Fibroblast of mammary gland (primary cell): Measurements from ENCODE around the gene LASP1.
A peak's percentile ranks its signal among the peaks of the same experiment; 100 is the strongest.

ENCODE experiments used
- DNase-seq: peaks from one replicate; pipeline ENCODE4 v3.0.0-alpha.2; 2010; ENCODE audit warnings: low read depth
- H3K4me3 ChIP-seq: 2 replicates; pipeline ENCODE4 v1.5.1; 2011; ENCODE audit warnings: low read depth, mild to moderate bottlenecking, low read length, moderate library complexity; ENCODE audit not compliant: control insufficient read depth
- CTCF ChIP-seq: conservative IDR thresholded peaks from 2 replicates; pipeline ENCODE4 v1.5.1; 2011; ENCODE audit warnings: low read depth, low read length, inconsistent platforms; ENCODE audit not compliant: control insufficient read depth, insufficient read depth

LASP1 gene

GRCh38 chr17:38892083-38892482 lies 22.2 kb downstream of the LASP1 start:
- no peak for TF ChIP-seq CTCF
- no peak for DNase-seq
- H3K4me3 ChIP-seq: no peak overlapping the region

GRCh38 chr17:38892620-38893019 lies 22.8 kb downstream of the LASP1 start:
- TF ChIP-seq CTCF: no peak
- no peak for DNase-seq
- H3K4me3 ChIP-seq: no peak overlapping the region

- no peak for DNase-seq
- TF ChIP-seq CTCF: no peak
- no peak overlapping the region for H3K4me3 ChIP-seq
Observed at GRCh38 chr17:38893113-38893512, 23.3 kb downstream of the LASP1 start.

GRCh38 chr17:38893607-38894006 lies 23.7 kb downstream of the LASP1 start:
- no peak overlapping the region for H3K4me3 ChIP-seq
- DNase-seq: peak; percentile 55
- no peak for TF ChIP-seq CTCF

- no peak for DNase-seq
- H3K4me3 ChIP-seq: no peak overlapping the region
- TF ChIP-seq CTCF: no peak
Observed at GRCh38 chr17:38894276-38894675, 24.4 kb downstream of the LASP1 start.

GRCh38 chr17:38896346-38896954 lies 26.6 kb downstream of the LASP1 start:
- DNase-seq: peak; percentile 50
- H3K4me3 ChIP-seq: no peak overlapping the region
- TF ChIP-seq CTCF: no peak

GRCh38 chr17:38897176-38897575 lies 27.3 kb downstream of the LASP1 start:
- TF ChIP-seq CTCF: no peak
- H3K4me3 ChIP-seq: no peak overlapping the region
- peak; percentile 95 for DNase-seq
